ENCODE data around the gene VTI1A.

Gene VTI1A

DNA sequence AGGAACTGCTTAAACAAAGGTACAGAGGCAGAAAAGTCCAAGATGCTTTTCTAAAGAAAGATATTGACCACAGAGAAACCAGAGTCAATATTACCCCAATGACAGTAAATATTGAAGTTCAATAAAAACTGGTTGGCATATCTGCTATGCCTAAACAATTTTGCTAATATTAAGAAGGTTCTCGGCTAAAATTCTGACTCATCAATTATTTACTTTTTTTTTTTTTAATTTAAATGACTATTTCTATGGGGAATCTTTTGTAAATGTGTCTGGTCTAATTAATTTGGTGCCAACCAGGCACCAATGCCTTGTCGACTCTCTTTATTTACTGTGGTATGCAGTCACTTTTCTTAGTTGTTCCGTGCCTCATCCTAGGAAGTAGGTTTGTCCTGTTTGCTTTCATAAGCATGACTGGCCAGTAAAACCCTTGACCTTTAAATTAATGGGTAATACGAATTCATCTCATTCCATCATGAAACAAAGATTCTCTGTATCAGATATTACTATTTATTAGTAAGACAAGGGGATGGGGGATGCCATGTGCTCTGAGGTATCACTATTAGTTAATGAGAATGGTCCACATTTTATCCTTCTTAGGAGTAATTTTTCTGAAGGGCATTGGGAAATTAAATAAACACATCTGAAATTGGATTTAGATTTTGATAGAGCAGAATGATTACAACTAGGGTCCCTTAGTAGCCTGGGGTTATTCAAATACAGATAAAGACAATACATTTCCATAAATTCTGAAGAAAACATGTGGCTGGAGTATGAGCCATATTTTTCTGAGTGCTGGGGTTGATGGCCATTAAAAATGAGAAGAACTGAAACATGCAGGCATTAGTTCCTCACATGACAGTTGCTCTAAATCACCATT, 154.4 kb downstream of the VTI1A start:
- TF ChIP-seq, protein P1, sequence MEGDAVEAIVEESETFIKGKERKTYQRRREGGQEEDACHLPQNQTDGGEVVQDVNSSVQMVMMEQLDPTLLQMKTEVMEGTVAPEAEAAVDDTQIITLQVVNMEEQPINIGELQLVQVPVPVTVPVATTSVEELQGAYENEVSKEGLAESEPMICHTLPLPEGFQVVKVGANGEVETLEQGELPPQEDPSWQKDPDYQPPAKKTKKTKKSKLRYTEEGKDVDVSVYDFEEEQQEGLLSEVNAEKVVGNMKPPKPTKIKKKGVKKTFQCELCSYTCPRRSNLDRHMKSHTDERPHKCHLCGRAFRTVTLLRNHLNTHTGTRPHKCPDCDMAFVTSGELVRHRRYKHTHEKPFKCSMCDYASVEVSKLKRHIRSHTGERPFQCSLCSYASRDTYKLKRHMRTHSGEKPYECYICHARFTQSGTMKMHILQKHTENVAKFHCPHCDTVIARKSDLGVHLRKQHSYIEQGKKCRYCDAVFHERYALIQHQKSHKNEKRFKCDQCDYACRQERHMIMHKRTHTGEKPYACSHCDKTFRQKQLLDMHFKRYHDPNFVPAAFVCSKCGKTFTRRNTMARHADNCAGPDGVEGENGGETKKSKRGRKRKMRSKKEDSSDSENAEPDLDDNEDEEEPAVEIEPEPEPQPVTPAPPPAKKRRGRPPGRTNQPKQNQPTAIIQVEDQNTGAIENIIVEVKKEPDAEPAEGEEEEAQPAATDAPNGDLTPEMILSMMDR (IDR thresholded peaks at IDR 0.05; ENCODE audit: control insufficient read depth, insufficient read depth, low read depth, low read length, missing control alignments), result no peak
- H3K4me3 ChIP-seq (ENCODE audit: control insufficient read depth, low read depth, low read length), result no peak overlapping the region
- no peak for DNase-seq (ENCODE audit: low read depth)

DNA sequence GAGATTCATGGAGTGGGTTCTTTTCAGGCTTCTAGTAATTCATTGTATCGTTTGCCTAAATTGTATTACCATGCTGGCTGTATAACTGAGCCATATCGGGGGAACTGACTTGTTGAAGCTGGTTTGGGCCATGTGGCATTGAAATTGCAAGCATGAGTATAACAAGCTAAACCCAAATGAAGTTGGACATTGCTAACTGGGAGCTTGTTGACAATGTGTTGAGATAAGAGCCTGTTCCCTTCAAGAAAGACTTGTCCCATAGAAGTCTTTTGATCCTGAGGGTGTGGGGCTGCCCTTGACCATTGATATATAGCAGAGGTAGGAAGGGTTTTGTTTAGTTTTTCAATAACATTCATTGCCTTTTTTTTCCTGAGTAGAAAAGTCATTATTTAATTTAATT, 156.0 kb downstream of the VTI1A start:
- H3K4me3 ChIP-seq (ENCODE audit: control insufficient read depth, low read depth, low read length), result no peak overlapping the region
- DNase-seq (ENCODE audit: low read depth), result no peak
- TF ChIP-seq, protein P1 (IDR thresholded peaks at IDR 0.05; ENCODE audit: control insufficient read depth, insufficient read depth, low read depth, low read length, missing control alignments), result no peak

DNA sequence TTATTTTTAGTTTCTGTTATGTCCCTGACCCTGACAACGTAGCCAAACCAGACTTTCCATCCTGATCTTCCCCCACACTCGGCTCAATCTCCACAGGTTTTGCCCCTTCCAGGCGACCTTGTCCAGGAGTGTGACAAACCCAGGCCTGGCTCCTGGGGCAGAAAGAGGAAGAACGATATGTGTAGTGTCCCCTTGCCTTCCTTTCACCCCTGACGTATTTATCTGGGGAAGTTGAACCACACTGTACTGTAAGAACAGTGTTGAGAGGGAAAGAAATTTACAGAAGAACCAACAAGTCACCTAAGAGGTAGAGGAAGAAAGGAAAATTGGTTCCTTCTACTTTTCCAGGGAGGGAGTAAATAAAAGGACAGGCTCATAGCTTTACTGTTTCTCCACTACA, 158.0 kb downstream of the VTI1A start:
- DNase-seq (ENCODE audit: low read depth), result no peak
- no peak overlapping the region for H3K4me3 ChIP-seq (ENCODE audit: control insufficient read depth, low read depth, low read length)
- TF ChIP-seq, protein P1 (IDR thresholded peaks at IDR 0.05; ENCODE audit: control insufficient read depth, insufficient read depth, low read depth, low read length, missing control alignments), result no peak

DNA sequence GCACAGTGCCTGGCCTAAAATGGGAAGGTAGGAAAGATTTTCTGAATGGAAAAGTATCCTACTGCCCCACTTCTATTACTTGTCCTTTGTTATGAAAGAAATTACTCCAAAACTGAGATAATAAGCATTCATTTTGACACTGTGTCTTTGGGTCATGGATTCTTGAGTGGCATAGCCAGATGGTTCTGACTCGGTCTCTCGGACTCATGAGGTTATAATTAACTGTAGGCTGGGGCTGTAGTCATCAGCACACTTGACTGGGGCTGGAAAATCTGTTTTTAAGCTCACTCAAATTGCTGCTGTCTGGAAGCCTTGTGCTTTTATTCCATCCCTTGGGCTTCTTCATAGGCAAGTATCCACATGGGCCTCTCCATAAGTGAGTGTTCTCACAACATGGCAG, 160.5 kb downstream of the VTI1A start:
- no peak overlapping the region for H3K4me3 ChIP-seq (ENCODE audit: control insufficient read depth, low read depth, low read length)
- TF ChIP-seq, protein P1 (IDR thresholded peaks at IDR 0.05; ENCODE audit: control insufficient read depth, insufficient read depth, low read depth, low read length, missing control alignments), result no peak

DNA sequence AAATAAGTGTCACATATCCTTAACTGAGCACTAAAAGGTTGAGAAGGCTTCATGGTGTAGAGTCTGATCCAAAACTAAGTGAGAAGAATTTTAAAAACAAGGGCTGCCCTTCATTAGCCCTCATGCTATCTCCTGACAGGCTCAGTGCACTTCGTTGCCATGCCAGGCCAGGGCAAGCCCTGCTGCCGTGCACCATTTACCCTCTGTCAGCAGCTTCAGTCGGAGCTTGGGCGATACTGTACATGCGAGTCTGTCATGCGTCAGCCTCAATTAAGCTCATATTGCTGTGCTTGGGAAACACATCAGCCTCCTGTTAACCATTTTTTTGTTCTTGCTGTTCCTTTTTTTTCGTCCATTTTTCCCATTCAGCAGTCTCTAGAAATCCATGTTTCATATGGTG, 166.6 kb downstream of the VTI1A start:
- H3K4me3 ChIP-seq (ENCODE audit: control insufficient read depth, low read depth, low read length), result no peak overlapping the region
- TF ChIP-seq, protein P1 (IDR thresholded peaks at IDR 0.05; ENCODE audit: control insufficient read depth, insufficient read depth, low read depth, low read length, missing control alignments), result no peak
- DNase-seq (ENCODE audit: low read depth), result no peak

More for the DNA sequence above, 160.5 kb downstream of the VTI1A start:
- no peak for DNase-seq (ENCODE audit: low read depth)

DNA sequence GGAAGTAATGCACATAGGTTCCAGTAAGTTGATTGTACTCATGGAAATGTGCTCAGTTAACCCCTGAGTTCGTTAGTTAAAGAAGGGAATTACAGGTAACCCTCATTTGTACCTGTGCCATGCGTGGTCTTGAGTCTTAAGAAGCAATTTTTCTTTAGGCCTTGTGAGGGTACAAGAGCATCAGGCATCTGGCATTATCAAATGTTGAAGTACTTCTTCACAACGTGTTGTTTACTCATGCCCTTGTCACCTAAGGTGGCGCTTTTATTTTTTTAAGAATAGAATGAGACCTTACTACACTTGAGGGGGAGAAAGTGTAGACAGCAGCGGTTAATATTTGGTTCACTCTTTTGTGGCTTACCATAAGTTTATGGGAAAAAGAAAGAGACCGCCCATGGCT, 167.1 kb downstream of the VTI1A start:
- H3K4me3 ChIP-seq (ENCODE audit: control insufficient read depth, low read depth, low read length), result no peak overlapping the region
- no peak for DNase-seq (ENCODE audit: low read depth)
- TF ChIP-seq, protein P1 (IDR thresholded peaks at IDR 0.05; ENCODE audit: control insufficient read depth, insufficient read depth, low read depth, low read length, missing control alignments), result no peak
